ENCODE measurements around the gene KLHDC4. TPM values are rescaled to one million over a fixed set of nuclear protein-coding genes. Genes with fewer than 3 reads are reported as not detected.

KLHDC4 gene
- total and polyA plus RNA-seq, 2 of the 4 experiments (the other 2 are of a cell fraction): 13.6 to 19.0 TPM

DNA sequence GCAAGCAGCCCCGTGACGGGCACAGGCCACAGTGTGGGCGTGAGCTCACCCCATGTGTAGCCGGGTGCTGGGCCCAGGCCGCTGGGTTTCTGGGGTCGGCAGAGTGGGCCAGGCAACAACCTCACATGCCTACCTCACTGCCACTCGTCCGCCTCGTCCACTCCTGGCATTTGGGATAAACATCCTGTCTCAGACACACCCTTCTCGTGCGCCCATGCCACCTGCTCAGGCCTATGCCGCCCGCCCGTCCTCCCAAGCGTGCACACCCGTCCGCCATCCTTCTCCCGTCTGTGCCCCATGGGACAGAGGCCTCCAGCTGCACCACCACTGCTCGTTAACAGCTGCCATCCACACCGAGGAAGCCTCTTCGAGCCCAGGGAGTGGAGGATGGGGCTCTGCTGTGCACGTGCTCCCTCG lies 64.3 kb downstream of the KLHDC4 start:
- no peak overlapping the region for H3K4ac ChIP-seq (ENCODE audit: low read depth, low read length)
- H3K4me3 ChIP-seq (ENCODE audit: insufficient read depth, low read depth, low read length): no peak overlapping the region
- no peak for ATAC-seq (ENCODE audit: low read depth)
- H3K9me1 ChIP-seq (ENCODE audit: insufficient read depth, low read length): no peaks in the 10 kb centered on the region
- DNase-seq: no peak
- 83% methylated on average over 4 of the region's 23 CpGs; no CpG with 5 or more reads in 1 of the 2 experiments for WGBS, 2 experiments (ENCODE audit: extremely low coverage in 2 of 2, insufficient read length in 1 of 2)
- H2BK15ac ChIP-seq (ENCODE audit: low read depth, low read length): no peak overlapping the region
- TF ChIP-seq NFE2L2 (IDR thresholded peaks at IDR 0.05; ENCODE audit: low read depth, low read length) (no peak), MAZ (IDR thresholded peaks at IDR 0.05; ENCODE audit: borderline replicate concordance, low read depth, low read length) (no peak), RFX5 (IDR thresholded peaks at IDR 0.05; ENCODE audit: low read depth, low read length) (no peak), SMC3 (IDR thresholded peaks at IDR 0.05; ENCODE audit: low read depth, low read length) (no peak), CHD1 (IDR thresholded peaks at IDR 0.05; ENCODE audit: low read depth, low read length) (no peak), CEBPB (IDR thresholded peaks at IDR 0.05; ENCODE audit: low read depth, low read length) (no peak), RCOR1 (IDR thresholded peaks at IDR 0.05; ENCODE audit: insufficient replicate concordance, low read length) (no peak), POLR2A (IDR thresholded peaks at IDR 0.05; ENCODE audit: low read depth, low read length) (no peak), MXI1 (IDR thresholded peaks at IDR 0.05; ENCODE audit: borderline replicate concordance, low read depth, low read length) (no peak), FOS (IDR thresholded peaks at IDR 0.05; ENCODE audit: low read depth, low read length) (no peak), MAFK (IDR thresholded peaks at IDR 0.05; ENCODE audit: low read depth, low read length) (no peak), BHLHE40 (IDR thresholded peaks at IDR 0.05; ENCODE audit: low read depth, low read length) (no peak), RAD21 (IDR thresholded peaks at IDR 0.05; ENCODE audit: low read length) (no peak)
- TF ChIP-seq, protein P1, sequence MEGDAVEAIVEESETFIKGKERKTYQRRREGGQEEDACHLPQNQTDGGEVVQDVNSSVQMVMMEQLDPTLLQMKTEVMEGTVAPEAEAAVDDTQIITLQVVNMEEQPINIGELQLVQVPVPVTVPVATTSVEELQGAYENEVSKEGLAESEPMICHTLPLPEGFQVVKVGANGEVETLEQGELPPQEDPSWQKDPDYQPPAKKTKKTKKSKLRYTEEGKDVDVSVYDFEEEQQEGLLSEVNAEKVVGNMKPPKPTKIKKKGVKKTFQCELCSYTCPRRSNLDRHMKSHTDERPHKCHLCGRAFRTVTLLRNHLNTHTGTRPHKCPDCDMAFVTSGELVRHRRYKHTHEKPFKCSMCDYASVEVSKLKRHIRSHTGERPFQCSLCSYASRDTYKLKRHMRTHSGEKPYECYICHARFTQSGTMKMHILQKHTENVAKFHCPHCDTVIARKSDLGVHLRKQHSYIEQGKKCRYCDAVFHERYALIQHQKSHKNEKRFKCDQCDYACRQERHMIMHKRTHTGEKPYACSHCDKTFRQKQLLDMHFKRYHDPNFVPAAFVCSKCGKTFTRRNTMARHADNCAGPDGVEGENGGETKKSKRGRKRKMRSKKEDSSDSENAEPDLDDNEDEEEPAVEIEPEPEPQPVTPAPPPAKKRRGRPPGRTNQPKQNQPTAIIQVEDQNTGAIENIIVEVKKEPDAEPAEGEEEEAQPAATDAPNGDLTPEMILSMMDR (conservative IDR thresholded peaks at IDR 0.05; ENCODE audit: low read depth, low read length): no peak
- TF ChIP-seq, protein P2, sequence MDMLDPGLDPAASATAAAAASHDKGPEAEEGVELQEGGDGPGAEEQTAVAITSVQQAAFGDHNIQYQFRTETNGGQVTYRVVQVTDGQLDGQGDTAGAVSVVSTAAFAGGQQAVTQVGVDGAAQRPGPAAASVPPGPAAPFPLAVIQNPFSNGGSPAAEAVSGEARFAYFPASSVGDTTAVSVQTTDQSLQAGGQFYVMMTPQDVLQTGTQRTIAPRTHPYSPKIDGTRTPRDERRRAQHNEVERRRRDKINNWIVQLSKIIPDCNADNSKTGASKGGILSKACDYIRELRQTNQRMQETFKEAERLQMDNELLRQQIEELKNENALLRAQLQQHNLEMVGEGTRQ (IDR thresholded peaks at IDR 0.05; ENCODE audit: low read depth, low read length): no peak
- H3K9me3 ChIP-seq (ENCODE audit: control insufficient read depth, insufficient read depth, low read length): no peaks in the 10 kb centered on the region
- no peaks in the 10 kb centered on the region for H3K27me3 ChIP-seq (ENCODE audit: control insufficient read depth, insufficient read depth, low read length)
- in situ Hi-C loops (cut with MboI; ENCODE audit: low sequenced_read_pairs) (no loop called here), dilution Hi-C loops (cut with HindIII; ENCODE audit: low sequenced_read_pairs, unreplicated experiment) (no loop called here), intact Hi-C loops (cut with micrococcal nuclease) (no loop called here)
- ChIA-PET POLR2A (ENCODE audit: unreplicated experiment) (no interaction called here), CTCF (no interaction called here)
- no peak overlapping the region for H2BK120ac ChIP-seq (ENCODE audit: low read depth, low read length)
- H3K79me1 ChIP-seq (ENCODE audit: low read depth in 1 of 2, low read length in 2 of 2): no peaks in the 10 kb centered on the region
- no TSS peak for BruUV-seq (replicated peaks)
- H3K14ac ChIP-seq (replicated peaks; ENCODE audit: low read depth, low read length): no peak overlapping the region
- no peak overlapping the region for H2AFZ ChIP-seq (replicated peaks; ENCODE audit: low read length, poor library complexity)
- no peak overlapping the region for H3K18ac ChIP-seq (ENCODE audit: low read depth, low read length)
- H2BK5ac ChIP-seq (ENCODE audit: low read depth, low read length, poor library complexity, severe bottlenecking): no peak overlapping the region
- no peaks in the 10 kb centered on the region for H3K4me1 ChIP-seq (ENCODE audit: control insufficient read depth, insufficient read depth, low read length)
- H4K8ac ChIP-seq (ENCODE audit: low read depth in 2 of 2, low read length in 2 of 2): no peak overlapping the region
- no peak overlapping the region for H4K5ac ChIP-seq (ENCODE audit: low read depth, low read length)
- no peak overlapping the region for H3K56ac ChIP-seq (ENCODE audit: extremely low read depth, insufficient read depth, low read length)
- no peaks in the 10 kb centered on the region; the same call in none of the 2 replicates for H4K20me1 ChIP-seq (ENCODE audit: insufficient read depth, low read length)
- H2AK5ac ChIP-seq (ENCODE audit: low read depth, low read length): no peak overlapping the region
- no peak overlapping the region for H2BK20ac ChIP-seq (ENCODE audit: low read depth, low read length)
- peaks cover 11% of the 10 kb centered on the region for H3K36me3 ChIP-seq (ENCODE audit: control insufficient read depth, insufficient read depth, low read length)
- H3K4me2 ChIP-seq (ENCODE audit: low read depth, low read length): no peak overlapping the region
- H3K9ac ChIP-seq (ENCODE audit: low read depth, low read length): no peak overlapping the region
- H2AK9ac ChIP-seq (replicated peaks; ENCODE audit: low read depth, low read length, poor library complexity): no peak overlapping the region
- no peak overlapping the region for H4K91ac ChIP-seq (ENCODE audit: insufficient read depth, low read depth, low read length)
- no peak overlapping the region for H3K23ac ChIP-seq (ENCODE audit: low read depth, low read length)
- H3K27ac ChIP-seq (ENCODE audit: insufficient read depth, low read length): no peak overlapping the region

All from IMR-90 (cell line).